GM12892 (cell line): ENCODE measurements around the gene STEAP4.

ENCODE experiments used
- POLR2A ChIP-seq: IDR thresholded peaks from 2 replicates; pipeline ENCODE4 v1.6.1; 2011; ENCODE audit warnings: low read depth, low read length, control low read depth
- POLR2AphosphoS5 ChIP-seq: IDR thresholded peaks from 2 replicates; pipeline ENCODE4 v1.6.1; 2011; ENCODE audit warnings: low read depth, low read length, control low read depth

GRCh38 chr7:88355011-88355410, 48.3 kb upstream of the STEAP4 start:
- TF ChIP-seq POLR2A (no peak), POLR2AphosphoS5 (no peak)
